ENCODE results near the gene CPXM2. TPM values are rescaled to one million over a fixed set of nuclear protein-coding genes. Genes with fewer than 3 reads are reported as not detected.

The CPXM2 gene
- polyA plus RNA-seq, 1 of the 3 experiments (the other 2 are of a cell fraction) = not detected

DNA sequence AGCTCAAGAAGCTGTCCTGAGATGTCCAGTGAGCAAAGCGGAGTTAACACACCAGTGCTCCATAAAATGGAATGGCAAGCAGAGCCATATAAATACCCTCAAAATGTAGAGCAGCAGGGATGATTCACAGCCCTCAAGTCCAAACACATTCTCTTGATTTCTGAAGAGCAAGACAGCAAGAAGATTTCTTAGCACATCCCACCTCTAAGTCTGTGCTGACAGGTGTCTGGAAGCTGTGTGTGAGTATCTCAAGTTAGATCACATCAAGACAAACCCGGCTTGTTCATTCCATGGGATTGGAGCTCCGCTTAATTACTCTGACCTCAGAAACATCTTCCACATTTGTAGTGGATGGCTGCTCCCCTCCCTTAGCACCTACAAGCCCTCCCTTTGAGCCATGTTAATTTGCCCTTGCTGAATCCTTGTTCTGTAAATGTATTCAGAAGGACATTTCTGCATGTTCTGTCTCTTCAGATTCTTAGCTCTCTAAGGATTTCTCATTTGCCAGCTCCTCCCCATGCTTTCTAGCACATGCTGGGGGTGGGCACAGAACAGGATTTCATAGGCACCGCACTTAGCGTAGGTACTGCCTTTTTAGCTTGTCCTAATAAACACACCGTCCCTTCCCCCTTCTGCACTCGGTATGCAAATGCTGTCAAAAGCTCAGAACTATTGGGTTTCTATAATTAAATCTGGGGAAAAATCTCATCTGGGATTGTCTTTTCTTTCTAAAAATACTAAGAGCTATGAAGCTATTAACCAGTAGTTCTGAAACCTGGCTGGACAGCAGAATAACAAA lies 112.7 kb downstream of the CPXM2 start:
- no peaks in the 10 kb centered on the region for H4K20me1 ChIP-seq (ENCODE audit: insufficient read depth)
- 29% methylated on average over 7 of the region's 7 CpGs for WGBS (ENCODE audit: low lambda C conversion rate)
- POLR2A ChIA-PET = no interaction called here

DNA sequence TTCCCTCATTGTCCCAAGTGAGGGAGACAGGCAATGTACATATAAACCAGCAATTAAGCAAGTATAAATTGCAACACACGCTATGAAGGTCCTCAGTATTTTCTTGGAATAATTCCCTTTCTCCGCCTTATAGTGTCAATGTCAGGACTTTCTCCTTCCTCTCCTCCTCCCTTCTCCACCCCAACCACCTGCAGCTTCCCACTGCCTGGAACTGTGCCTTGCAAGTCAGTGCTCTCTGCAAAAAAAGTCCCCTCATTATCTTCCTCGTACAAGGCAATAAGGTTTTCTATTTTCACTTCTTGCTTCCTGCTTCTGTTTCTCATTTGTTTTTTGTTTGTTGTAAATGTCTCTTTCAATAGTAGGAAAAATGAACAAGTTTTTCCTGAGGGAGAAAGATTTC lies 113.7 kb downstream of the CPXM2 start:
- Histone ChIP-seq H3K36me3 (replicated peaks in 1 of 2; ENCODE audit: control insufficient read depth in 1 of 2, insufficient read depth in 2 of 2, low read length in 1 of 2) (no peaks in the 10 kb centered on the region), H3K9ac (no peak overlapping the region), H3K9me3 (no peaks in the 10 kb centered on the region), H3F3A (replicated peaks; ENCODE audit: insufficient read depth) (no peaks in the 10 kb centered on the region), H3K4me1 (ENCODE audit: control insufficient read depth in 1 of 2, insufficient read depth in 2 of 2, low read depth in 1 of 2, low read length in 1 of 2) (no peaks in the 10 kb centered on the region), H3K9me2 (no peaks in the 10 kb centered on the region), H3K79me2 (ENCODE audit: insufficient read depth) (no peaks in the 10 kb centered on the region), H3K27me3 (ENCODE audit: insufficient read depth) (no peaks in the 10 kb centered on the region), H4K20me1 (ENCODE audit: insufficient read depth) (no peaks in the 10 kb centered on the region), H3K27ac (ENCODE audit: low read depth in 2 of 2, low read length in 1 of 2) (no peak overlapping the region), H3K4me3 (ENCODE audit: low read depth in 2 of 2, low read length in 1 of 2) (no peak overlapping the region), H3K4me2 (no peak overlapping the region), H2AFZ (ENCODE audit: low read depth) (no peak overlapping the region)
- 19% methylated on average over 3 of the region's 3 CpGs for WGBS (ENCODE audit: low lambda C conversion rate)
- ChIA-PET POLR2A (no interaction called here), CTCF (no interaction called here)
- no peak for DNase-seq
- TF ChIP-seq TAF1 (IDR thresholded peaks at IDR 0.05; ENCODE audit: borderline replicate concordance, low read depth, low read length) (no peak), RAD21 (IDR thresholded peaks at IDR 0.05; ENCODE audit: low read length) (no peak), NRF1 (IDR thresholded peaks at IDR 0.05; ENCODE audit: low read depth, low read length) (no peak), JUND (IDR thresholded peaks at IDR 0.05) (no peak), RXRA (IDR thresholded peaks at IDR 0.05; ENCODE audit: borderline replicate concordance, low read depth) (no peak), POLR2AphosphoS5 (IDR thresholded peaks at IDR 0.05; ENCODE audit: low read depth, low read length) (no peak), YY1 (IDR thresholded peaks at IDR 0.05; ENCODE audit: low read depth) (no peak), RCOR1 (IDR thresholded peaks at IDR 0.05; ENCODE audit: low read length) (no peak), MEF2A (IDR thresholded peaks at IDR 0.05; ENCODE audit: borderline replicate concordance, low read depth) (no peak), ELF1 (IDR thresholded peaks at IDR 0.05) (no peak), FOXM1 (IDR thresholded peaks at IDR 0.05; ENCODE audit: low read depth) (no peak), FOXJ3 (CRISPR knock-in tag; IDR thresholded peaks at IDR 0.05) (no peak)
- TF ChIP-seq, protein P1, sequence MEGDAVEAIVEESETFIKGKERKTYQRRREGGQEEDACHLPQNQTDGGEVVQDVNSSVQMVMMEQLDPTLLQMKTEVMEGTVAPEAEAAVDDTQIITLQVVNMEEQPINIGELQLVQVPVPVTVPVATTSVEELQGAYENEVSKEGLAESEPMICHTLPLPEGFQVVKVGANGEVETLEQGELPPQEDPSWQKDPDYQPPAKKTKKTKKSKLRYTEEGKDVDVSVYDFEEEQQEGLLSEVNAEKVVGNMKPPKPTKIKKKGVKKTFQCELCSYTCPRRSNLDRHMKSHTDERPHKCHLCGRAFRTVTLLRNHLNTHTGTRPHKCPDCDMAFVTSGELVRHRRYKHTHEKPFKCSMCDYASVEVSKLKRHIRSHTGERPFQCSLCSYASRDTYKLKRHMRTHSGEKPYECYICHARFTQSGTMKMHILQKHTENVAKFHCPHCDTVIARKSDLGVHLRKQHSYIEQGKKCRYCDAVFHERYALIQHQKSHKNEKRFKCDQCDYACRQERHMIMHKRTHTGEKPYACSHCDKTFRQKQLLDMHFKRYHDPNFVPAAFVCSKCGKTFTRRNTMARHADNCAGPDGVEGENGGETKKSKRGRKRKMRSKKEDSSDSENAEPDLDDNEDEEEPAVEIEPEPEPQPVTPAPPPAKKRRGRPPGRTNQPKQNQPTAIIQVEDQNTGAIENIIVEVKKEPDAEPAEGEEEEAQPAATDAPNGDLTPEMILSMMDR (IDR thresholded peaks at IDR 0.05) = no peak
- TF ChIP-seq, protein P2, sequence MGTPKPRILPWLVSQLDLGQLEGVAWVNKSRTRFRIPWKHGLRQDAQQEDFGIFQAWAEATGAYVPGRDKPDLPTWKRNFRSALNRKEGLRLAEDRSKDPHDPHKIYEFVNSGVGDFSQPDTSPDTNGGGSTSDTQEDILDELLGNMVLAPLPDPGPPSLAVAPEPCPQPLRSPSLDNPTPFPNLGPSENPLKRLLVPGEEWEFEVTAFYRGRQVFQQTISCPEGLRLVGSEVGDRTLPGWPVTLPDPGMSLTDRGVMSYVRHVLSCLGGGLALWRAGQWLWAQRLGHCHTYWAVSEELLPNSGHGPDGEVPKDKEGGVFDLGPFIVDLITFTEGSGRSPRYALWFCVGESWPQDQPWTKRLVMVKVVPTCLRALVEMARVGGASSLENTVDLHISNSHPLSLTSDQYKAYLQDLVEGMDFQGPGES (IDR thresholded peaks at IDR 0.05; ENCODE audit: low read depth, low read length) = no peak
- TF ChIP-seq, protein P3, sequence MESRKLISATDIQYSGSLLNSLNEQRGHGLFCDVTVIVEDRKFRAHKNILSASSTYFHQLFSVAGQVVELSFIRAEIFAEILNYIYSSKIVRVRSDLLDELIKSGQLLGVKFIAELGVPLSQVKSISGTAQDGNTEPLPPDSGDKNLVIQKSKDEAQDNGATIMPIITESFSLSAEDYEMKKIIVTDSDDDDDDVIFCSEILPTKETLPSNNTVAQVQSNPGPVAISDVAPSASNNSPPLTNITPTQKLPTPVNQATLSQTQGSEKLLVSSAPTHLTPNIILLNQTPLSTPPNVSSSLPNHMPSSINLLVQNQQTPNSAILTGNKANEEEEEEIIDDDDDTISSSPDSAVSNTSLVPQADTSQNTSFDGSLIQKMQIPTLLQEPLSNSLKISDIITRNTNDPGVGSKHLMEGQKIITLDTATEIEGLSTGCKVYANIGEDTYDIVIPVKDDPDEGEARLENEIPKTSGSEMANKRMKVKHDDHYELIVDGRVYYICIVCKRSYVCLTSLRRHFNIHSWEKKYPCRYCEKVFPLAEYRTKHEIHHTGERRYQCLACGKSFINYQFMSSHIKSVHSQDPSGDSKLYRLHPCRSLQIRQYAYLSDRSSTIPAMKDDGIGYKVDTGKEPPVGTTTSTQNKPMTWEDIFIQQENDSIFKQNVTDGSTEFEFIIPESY (IDR thresholded peaks at IDR 0.05; ENCODE audit: borderline replicate concordance, low read depth) = no peak
- TF ChIP-seq, protein P4, sequence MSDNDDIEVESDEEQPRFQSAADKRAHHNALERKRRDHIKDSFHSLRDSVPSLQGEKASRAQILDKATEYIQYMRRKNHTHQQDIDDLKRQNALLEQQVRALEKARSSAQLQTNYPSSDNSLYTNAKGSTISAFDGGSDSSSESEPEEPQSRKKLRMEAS (IDR thresholded peaks at IDR 0.05; ENCODE audit: low read depth) = no peak
- TF ChIP-seq, protein P5, sequence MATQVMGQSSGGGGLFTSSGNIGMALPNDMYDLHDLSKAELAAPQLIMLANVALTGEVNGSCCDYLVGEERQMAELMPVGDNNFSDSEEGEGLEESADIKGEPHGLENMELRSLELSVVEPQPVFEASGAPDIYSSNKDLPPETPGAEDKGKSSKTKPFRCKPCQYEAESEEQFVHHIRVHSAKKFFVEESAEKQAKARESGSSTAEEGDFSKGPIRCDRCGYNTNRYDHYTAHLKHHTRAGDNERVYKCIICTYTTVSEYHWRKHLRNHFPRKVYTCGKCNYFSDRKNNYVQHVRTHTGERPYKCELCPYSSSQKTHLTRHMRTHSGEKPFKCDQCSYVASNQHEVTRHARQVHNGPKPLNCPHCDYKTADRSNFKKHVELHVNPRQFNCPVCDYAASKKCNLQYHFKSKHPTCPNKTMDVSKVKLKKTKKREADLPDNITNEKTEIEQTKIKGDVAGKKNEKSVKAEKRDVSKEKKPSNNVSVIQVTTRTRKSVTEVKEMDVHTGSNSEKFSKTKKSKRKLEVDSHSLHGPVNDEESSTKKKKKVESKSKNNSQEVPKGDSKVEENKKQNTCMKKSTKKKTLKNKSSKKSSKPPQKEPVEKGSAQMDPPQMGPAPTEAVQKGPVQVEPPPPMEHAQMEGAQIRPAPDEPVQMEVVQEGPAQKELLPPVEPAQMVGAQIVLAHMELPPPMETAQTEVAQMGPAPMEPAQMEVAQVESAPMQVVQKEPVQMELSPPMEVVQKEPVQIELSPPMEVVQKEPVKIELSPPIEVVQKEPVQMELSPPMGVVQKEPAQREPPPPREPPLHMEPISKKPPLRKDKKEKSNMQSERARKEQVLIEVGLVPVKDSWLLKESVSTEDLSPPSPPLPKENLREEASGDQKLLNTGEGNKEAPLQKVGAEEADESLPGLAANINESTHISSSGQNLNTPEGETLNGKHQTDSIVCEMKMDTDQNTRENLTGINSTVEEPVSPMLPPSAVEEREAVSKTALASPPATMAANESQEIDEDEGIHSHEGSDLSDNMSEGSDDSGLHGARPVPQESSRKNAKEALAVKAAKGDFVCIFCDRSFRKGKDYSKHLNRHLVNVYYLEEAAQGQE (IDR thresholded peaks at IDR 0.05; ENCODE audit: low read depth, low read length) = no peak

More for the DNA sequence above, 112.7 kb downstream of the CPXM2 start:
- Histone ChIP-seq H3K27me3 (ENCODE audit: insufficient read depth) (no peaks in the 10 kb centered on the region), H2AFZ (ENCODE audit: low read depth) (no peak overlapping the region), H3F3A (replicated peaks; ENCODE audit: insufficient read depth) (no peaks in the 10 kb centered on the region), H3K4me2 (no peak overlapping the region), H3K27ac (ENCODE audit: low read depth in 2 of 2, low read length in 1 of 2) (no peak overlapping the region), H3K9ac (no peak overlapping the region), H3K9me3 (no peaks in the 10 kb centered on the region), H3K79me2 (ENCODE audit: insufficient read depth) (no peaks in the 10 kb centered on the region), H3K4me3 (ENCODE audit: low read depth in 2 of 2, low read length in 1 of 2) (no peak overlapping the region), H3K9me2 (no peaks in the 10 kb centered on the region), H3K4me1 (ENCODE audit: control insufficient read depth in 1 of 2, insufficient read depth in 2 of 2, low read depth in 1 of 2, low read length in 1 of 2) (no peaks in the 10 kb centered on the region), H3K36me3 (replicated peaks in 1 of 2; ENCODE audit: control insufficient read depth in 1 of 2, insufficient read depth in 2 of 2, low read length in 1 of 2) (no peaks in the 10 kb centered on the region)
- DNase-seq = no peak
- no peak for TF ChIP-seq ELF1 (IDR thresholded peaks at IDR 0.05)
- CTCF ChIA-PET = interaction anchor here (1.8 kb wide), 1 partner anchor 62 kb away, joined by 4 read pairs; no protein-coding TSS in a partner anchor

Data from SK-N-SH (cell line).